EL (cell line): ENCODE data around the gene SPATA46.
"Not testable (repeated sequence)": the region's sequence is repeated elsewhere in the genome, so short reads cannot be mapped to it uniquely, and the experiment has no call there.

Experiments
- DNase-seq: peaks from one replicate; pipeline ENCODE4 v3.0.0-alpha.2; 2016

Gene SPATA46

GRCh38 chr1:162376691-162377090, at the start of gene SPATA46:
SPATA46 (minus strand) TSS chr1:162376854; CDS start chr1:162376790, 64 bp downstream.
- DNase-seq = no peak

GRCh38 chr1:162422662-162423375, 46.2 kb upstream of the SPATA46 start:
- DNase-seq = no peak

- no peak for DNase-seq
These were observed 44.9 kb upstream of the SPATA46 start for GRCh38 chr1:162421258-162422164.

GRCh38 chr1:162420120-162420519, 43.5 kb upstream of the SPATA46 start:
- DNase-seq = no peak

- DNase-seq = peak; percentile 58
These were observed 42.8 kb upstream of the SPATA46 start for GRCh38 chr1:162419450-162419931.

GRCh38 chr1:162418584-162418983, 41.9 kb upstream of the SPATA46 start:
- DNase-seq = not testable (repeated sequence)

- DNase-seq = no peak
These were observed 41.0 kb upstream of the SPATA46 start for GRCh38 chr1:162417650-162418049.

GRCh38 chr1:162416909-162417308, 40.3 kb upstream of the SPATA46 start:
- DNase-seq = no peak

GRCh38 chr1:162416215-162416614, 39.6 kb upstream of the SPATA46 start:
- no peak for DNase-seq

- no peak for DNase-seq
These were observed 35.3 kb upstream of the SPATA46 start, which contains the start of gene SH2D1B for GRCh38 chr1:162412002-162412401. SH2D1B (minus strand) TSS chr1:162412136; CDS start chr1:162412016, 120 bp downstream.

GRCh38 chr1:162407539-162407938, 30.9 kb upstream of the SPATA46 start:
- no peak for DNase-seq

GRCh38 chr1:162406811-162407210, 30.2 kb upstream of the SPATA46 start:
- DNase-seq = peak; percentile 20

- DNase-seq = peak; percentile 55
These were observed 29.1 kb upstream of the SPATA46 start for GRCh38 chr1:162405800-162406199.

- DNase-seq = peak; percentile 74
These were observed 28.0 kb upstream of the SPATA46 start for GRCh38 chr1:162404550-162405160.

GRCh38 chr1:162400790-162401355, 24.2 kb upstream of the SPATA46 start:
- no peak for DNase-seq

GRCh38 chr1:162398999-162399580, 22.4 kb upstream of the SPATA46 start:
- DNase-seq = no peak

GRCh38 chr1:162397943-162398560, 21.4 kb upstream of the SPATA46 start:
- DNase-seq = no peak

GRCh38 chr1:162397039-162397448, 20.4 kb upstream of the SPATA46 start:
- DNase-seq = peak; percentile 31

- DNase-seq = no peak
These were observed 19.7 kb upstream of the SPATA46 start for GRCh38 chr1:162396201-162396906.

GRCh38 chr1:162391790-162392563, 15.3 kb upstream of the SPATA46 start:
- DNase-seq = peak; percentile 50
